Left renal cortex interstitium (tissue), 4 donors: ENCODE results near the gene ACSF3. TPM values are rescaled to one million over a fixed set of nuclear protein-coding genes. Genes with fewer than 3 reads are reported as not detected.

ENCODE experiments used
- DNase-seq, 4 donors: peaks; one replicate each; pipeline ENCODE4 v3.0.0-alpha.2; 2013; ENCODE audit warnings: low read depth in 4 of 4, low spot score in 2 of 4, missing footprints in 1 of 4
- polyA plus RNA-seq, 4 donors: library from polyadenylated mRNA; unstranded; fragments of 120-200 nt; gene quantifications; one replicate each; pipeline ENCODE4 v1.2.1, GENCODE V29; 2013; ENCODE audit not compliant: insufficient read length in 4 of 4

ACSF3 gene
- polyA plus RNA-seq, 4 donors, result 27.6 to 37.9 (median 33.5) TPM

- no peak for DNase-seq
These were observed 102.0 kb downstream of the ACSF3 start for GRCh38 chr16:89195521-89196171.

GRCh38 chr16:89197033-89197632 is 103.5 kb downstream of the ACSF3 start:
- DNase-seq, result no peak

- DNase-seq, result no peak
These were observed 104.2 kb downstream of the ACSF3 start for GRCh38 chr16:89197633-89198416.

DNA sequence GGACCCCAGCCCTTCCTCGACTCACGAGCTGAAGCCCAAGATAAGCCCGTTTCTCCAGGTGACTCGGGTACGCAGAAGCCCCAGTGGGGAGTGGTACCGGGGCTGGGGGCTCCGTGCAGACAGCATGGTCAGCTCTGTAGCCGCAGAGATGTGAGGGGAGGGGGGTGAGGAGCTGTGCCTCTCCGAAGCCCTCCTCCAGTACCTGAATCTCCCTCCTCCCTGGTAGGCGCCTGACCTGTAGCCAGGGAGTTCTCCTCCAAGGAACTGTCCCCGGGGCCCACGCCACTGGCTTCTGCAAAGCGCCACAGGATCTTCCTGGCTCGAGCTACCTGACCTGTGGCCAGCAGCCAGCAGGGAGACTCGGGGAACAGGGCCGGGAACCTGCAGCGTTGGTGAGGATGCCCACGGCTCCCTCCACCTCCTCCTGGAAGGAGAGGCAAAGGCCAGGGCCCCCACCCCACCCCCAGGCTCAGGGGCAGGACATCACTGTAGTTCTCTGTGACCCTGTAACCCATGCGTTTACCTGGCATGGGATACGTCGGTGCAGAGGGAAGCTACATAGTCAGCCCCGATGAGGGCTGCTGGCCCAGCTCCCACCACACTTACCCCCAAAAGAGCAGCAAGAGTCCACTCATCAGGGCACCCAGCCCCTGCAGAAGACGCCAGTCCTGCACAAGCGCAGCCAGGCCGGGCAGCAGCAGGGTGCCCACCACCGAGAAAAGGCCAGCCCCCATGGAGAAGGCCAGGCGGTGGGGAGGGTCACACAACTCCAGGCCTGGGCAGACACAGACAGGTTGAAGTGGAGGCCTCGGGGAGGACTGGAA is 105.0 kb downstream of the ACSF3 start:
- no peak for DNase-seq

- DNase-seq, result no peak
These were observed 105.8 kb downstream of the ACSF3 start for GRCh38 chr16:89199241-89200123.

- DNase-seq, result no peak
These were observed 106.6 kb downstream of the ACSF3 start, which contains the start of gene SLC22A31 for GRCh38 chr16:89200124-89200849. SLC22A31 (minus strand) TSS chr16:89200537; CDS start chr16:89200501, 36 bp downstream.

DNA sequence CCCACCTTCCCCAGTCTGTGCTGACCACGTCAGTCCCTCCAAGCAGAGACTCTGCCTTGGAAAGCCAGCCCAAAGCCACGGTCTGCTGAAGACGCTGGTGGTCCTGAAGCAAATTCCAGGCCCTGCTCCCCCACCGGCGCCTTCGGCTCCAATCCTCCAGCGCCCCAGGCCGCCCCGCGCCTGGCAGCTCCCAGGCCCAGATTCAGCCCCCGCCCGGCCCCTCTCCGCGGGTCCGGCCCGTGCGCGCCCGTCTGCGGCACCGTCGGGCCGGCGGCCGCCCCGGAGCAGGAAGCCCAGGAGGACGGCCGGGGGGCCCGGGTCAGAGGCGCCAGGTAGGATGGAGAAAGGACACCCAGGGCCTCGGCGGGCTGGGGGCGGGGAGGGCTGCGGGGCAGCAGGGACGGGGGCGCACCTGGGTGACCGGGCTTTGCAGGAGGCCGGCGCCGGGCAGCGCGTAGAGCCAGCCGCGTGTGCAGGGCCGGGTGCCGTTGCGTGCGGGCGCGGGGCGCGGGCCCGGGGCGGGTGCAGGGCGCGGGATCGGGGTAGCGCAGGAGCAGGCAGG is 107.3 kb downstream of the ACSF3 start:
- DNase-seq, result no peak

GRCh38 chr16:89201439-89202377 is 108.1 kb downstream of the ACSF3 start:
- DNase-seq, result no peak

- DNase-seq, result no peak
These were observed 109.0 kb downstream of the ACSF3 start for GRCh38 chr16:89202422-89203215.

Other genes with a start within 250 kb of the ACSF3 start
- gene GALNS, start 236.9 kb upstream of the ACSF3 start, polyA plus RNA-seq, result 10 to 100 TPM; 18.5 to 28.2 (median 25.7) TPM
- gene TRAPPC2L, start 236.7 kb upstream of the ACSF3 start, polyA plus RNA-seq, result 10 to 100 TPM; 76.5 to 85.0 (median 80.5) TPM
- under 1 TPM in 1 of 4 donors, not detected in 3; 0.11 TPM for gene PABPN1L, start 227.2 kb upstream of the ACSF3 start, polyA plus RNA-seq
- gene CBFA2T3, start 116.6 kb upstream of the ACSF3 start, polyA plus RNA-seq, result 1 to 10 TPM; 1.8 to 3.6 (median 3.5) TPM
- 1 to 10 TPM; 1.7 to 3.8 (median 2.7) TPM for gene CDH15, start 77.9 kb downstream of the ACSF3 start, polyA plus RNA-seq
- gene SLC22A31, start 106.7 kb downstream of the ACSF3 start, polyA plus RNA-seq, result 1 to 10 TPM in 1 of 4 donors, under 1 TPM in 3; 0.21 to 1.2 (median 0.60) TPM
- 1 to 10 TPM; 4.6 to 6.3 (median 6.1) TPM for gene ZNF778, start 123.9 kb downstream of the ACSF3 start, polyA plus RNA-seq